ENCODE data around the gene HK3.
"Not testable (repeated sequence)": the region's sequence is repeated elsewhere in the genome, so short reads cannot be mapped to it uniquely, and the experiment has no call there.

HK3 gene

GRCh38 chr5:176876506-176877431 is 22.4 kb downstream of the HK3 start:
- Histone ChIP-seq H3K4me1 (ENCODE audit: control insufficient read depth, insufficient read depth, low read length) (no peaks in the 10 kb centered on the region; the same call in 1 of the 2 replicates), H3K36me3 (ENCODE audit: control insufficient read depth, insufficient read depth, low read length) (no peaks in the 10 kb centered on the region), H3K27me3 (ENCODE audit: control insufficient read depth, insufficient read depth, low read length) (no peaks in the 10 kb centered on the region), H3K9me3 (ENCODE audit: control insufficient read depth, insufficient read depth, low read length) (no peaks in the 10 kb centered on the region), H3K27ac (ENCODE audit: low read length) (no peak overlapping the region), H3K4me3 (ENCODE audit: low read length) (no peak overlapping the region)
- no peak for DNase-seq (ENCODE audit: low read depth, low spot score)
- WGBS (ENCODE audit: insufficient coverage, insufficient read length) = no CpG with 5 or more reads among the region's 24 CpGs

GRCh38 chr5:176875783-176876505 is 23.2 kb downstream of the HK3 start:
- no peak overlapping the region for H3K27ac ChIP-seq (ENCODE audit: low read length)
- no CpG with 5 or more reads among the region's 27 CpGs for WGBS (ENCODE audit: insufficient coverage, insufficient read length)
- H3K4me1 ChIP-seq (ENCODE audit: control insufficient read depth, insufficient read depth, low read length) = no peaks in the 10 kb centered on the region; the same call in 1 of the 2 replicates
- H3K27me3 ChIP-seq (ENCODE audit: control insufficient read depth, insufficient read depth, low read length) = no peaks in the 10 kb centered on the region
- H3K9me3 ChIP-seq (ENCODE audit: control insufficient read depth, insufficient read depth, low read length) = no peaks in the 10 kb centered on the region
- no peaks in the 10 kb centered on the region for H3K36me3 ChIP-seq (ENCODE audit: control insufficient read depth, insufficient read depth, low read length)
- no peak for DNase-seq (ENCODE audit: low read depth, low spot score)
- no peak overlapping the region for H3K4me3 ChIP-seq (ENCODE audit: low read length)

- H3K36me3 ChIP-seq (ENCODE audit: control insufficient read depth, insufficient read depth, low read length) = no peaks in the 10 kb centered on the region
- no CpG with 5 or more reads among the region's 17 CpGs for WGBS (ENCODE audit: insufficient coverage, insufficient read length)
- no peaks in the 10 kb centered on the region; the same call in 1 of the 2 replicates for H3K4me1 ChIP-seq (ENCODE audit: control insufficient read depth, insufficient read depth, low read length)
- H3K27me3 ChIP-seq (ENCODE audit: control insufficient read depth, insufficient read depth, low read length) = no peaks in the 10 kb centered on the region
- no peak overlapping the region for H3K27ac ChIP-seq (ENCODE audit: low read length)
- H3K9me3 ChIP-seq (ENCODE audit: control insufficient read depth, insufficient read depth, low read length) = no peaks in the 10 kb centered on the region
- no peak overlapping the region for H3K4me3 ChIP-seq (ENCODE audit: low read length)
- no peak for DNase-seq (ENCODE audit: low read depth, low spot score)
Measured at GRCh38 chr5:176875014-176875550, 24.1 kb downstream of the HK3 start.

- Histone ChIP-seq H3K4me3 (ENCODE audit: low read length) (no peak overlapping the region), H3K4me1 (ENCODE audit: control insufficient read depth, insufficient read depth, low read length) (no peaks in the 10 kb centered on the region), H3K9me3 (ENCODE audit: control insufficient read depth, insufficient read depth, low read length) (no peaks in the 10 kb centered on the region), H3K36me3 (ENCODE audit: control insufficient read depth, insufficient read depth, low read length) (no peaks in the 10 kb centered on the region; the same call in 1 of the 2 replicates), H3K27me3 (ENCODE audit: control insufficient read depth, insufficient read depth, low read length) (no peaks in the 10 kb centered on the region), H3K27ac (ENCODE audit: low read length) (no peak overlapping the region)
- no peak for DNase-seq (ENCODE audit: low read depth, low spot score)
- WGBS (ENCODE audit: insufficient coverage, insufficient read length) = no CpG with 5 or more reads among the region's 20 CpGs
Measured at GRCh38 chr5:176874198-176874780, 24.9 kb downstream of the HK3 start.

GRCh38 chr5:176873541-176874172 is 25.5 kb downstream of the HK3 start:
- Histone ChIP-seq H3K4me3 (ENCODE audit: low read length) (no peak overlapping the region), H3K9me3 (ENCODE audit: control insufficient read depth, insufficient read depth, low read length) (no peaks in the 10 kb centered on the region), H3K27ac (ENCODE audit: low read length) (no peak overlapping the region), H3K4me1 (ENCODE audit: control insufficient read depth, insufficient read depth, low read length) (no peaks in the 10 kb centered on the region), H3K36me3 (ENCODE audit: control insufficient read depth, insufficient read depth, low read length) (no peaks in the 10 kb centered on the region; the same call in 1 of the 2 replicates), H3K27me3 (ENCODE audit: control insufficient read depth, insufficient read depth, low read length) (no peaks in the 10 kb centered on the region)
- DNase-seq (ENCODE audit: low read depth, low spot score) = no peak
- WGBS (ENCODE audit: insufficient coverage, insufficient read length) = no CpG with 5 or more reads among the region's 16 CpGs

GRCh38 chr5:176873011-176873410 is 26.1 kb downstream of the HK3 start:
- WGBS (ENCODE audit: insufficient coverage, insufficient read length) = no CpG with 5 or more reads among the region's 2 CpGs
- not testable (repeated sequence) for H3K27ac ChIP-seq (ENCODE audit: low read length); H3K27me3 ChIP-seq (ENCODE audit: control insufficient read depth, insufficient read depth, low read length); H3K4me3 ChIP-seq (ENCODE audit: low read length); H3K4me1 ChIP-seq (ENCODE audit: control insufficient read depth, insufficient read depth, low read length); DNase-seq (ENCODE audit: low read depth, low spot score); H3K36me3 ChIP-seq (ENCODE audit: control insufficient read depth, insufficient read depth, low read length); H3K9me3 ChIP-seq (ENCODE audit: control insufficient read depth, insufficient read depth, low read length)

- not testable (repeated sequence) for H3K9me3 ChIP-seq (ENCODE audit: control insufficient read depth, insufficient read depth, low read length); H3K4me3 ChIP-seq (ENCODE audit: low read length); H3K27ac ChIP-seq (ENCODE audit: low read length); H3K27me3 ChIP-seq (ENCODE audit: control insufficient read depth, insufficient read depth, low read length); H3K4me1 ChIP-seq (ENCODE audit: control insufficient read depth, insufficient read depth, low read length); DNase-seq (ENCODE audit: low read depth, low spot score); H3K36me3 ChIP-seq (ENCODE audit: control insufficient read depth, insufficient read depth, low read length)
- no CpG with 5 or more reads among the region's 2 CpGs for WGBS (ENCODE audit: insufficient coverage, insufficient read length)
Measured at GRCh38 chr5:176872586-176872985, 26.6 kb downstream of the HK3 start.

- whole genome bisulfite sequencing (ENCODE audit: insufficient coverage, insufficient read length) = no CpG with 5 or more reads among the region's 10 CpGs
- H3K36me3 ChIP-seq (ENCODE audit: control insufficient read depth, insufficient read depth, low read length); DNase-seq (ENCODE audit: low read depth, low spot score); H3K4me3 ChIP-seq (ENCODE audit: low read length); H3K4me1 ChIP-seq (ENCODE audit: control insufficient read depth, insufficient read depth, low read length); H3K27ac ChIP-seq (ENCODE audit: low read length); H3K9me3 ChIP-seq (ENCODE audit: control insufficient read depth, insufficient read depth, low read length); H3K27me3 ChIP-seq (ENCODE audit: control insufficient read depth, insufficient read depth, low read length): not testable (repeated sequence)
Measured at GRCh38 chr5:176870644-176871043, 28.5 kb downstream of the HK3 start.

- WGBS (ENCODE audit: insufficient coverage, insufficient read length) = no CpG with 5 or more reads among the region's 17 CpGs
- Histone ChIP-seq H3K27me3 (ENCODE audit: control insufficient read depth, insufficient read depth, low read length) (no peaks in the 10 kb centered on the region), H3K4me3 (ENCODE audit: low read length) (no peak overlapping the region), H3K27ac (ENCODE audit: low read length) (no peak overlapping the region), H3K4me1 (ENCODE audit: control insufficient read depth, insufficient read depth, low read length) (peaks cover 2% of the 10 kb centered on the region; the same call in 1 of the 2 replicates), H3K9me3 (ENCODE audit: control insufficient read depth, insufficient read depth, low read length) (no peaks in the 10 kb centered on the region), H3K36me3 (ENCODE audit: control insufficient read depth, insufficient read depth, low read length) (no peaks in the 10 kb centered on the region; the same call in 1 of the 2 replicates)
- DNase-seq (ENCODE audit: low read depth, low spot score) = peak; percentile 58
Measured at GRCh38 chr5:176870110-176870591, 29.0 kb downstream of the HK3 start.
